ENCODE data around the gene HMGCS2.

HMGCS2 gene

DNA sequence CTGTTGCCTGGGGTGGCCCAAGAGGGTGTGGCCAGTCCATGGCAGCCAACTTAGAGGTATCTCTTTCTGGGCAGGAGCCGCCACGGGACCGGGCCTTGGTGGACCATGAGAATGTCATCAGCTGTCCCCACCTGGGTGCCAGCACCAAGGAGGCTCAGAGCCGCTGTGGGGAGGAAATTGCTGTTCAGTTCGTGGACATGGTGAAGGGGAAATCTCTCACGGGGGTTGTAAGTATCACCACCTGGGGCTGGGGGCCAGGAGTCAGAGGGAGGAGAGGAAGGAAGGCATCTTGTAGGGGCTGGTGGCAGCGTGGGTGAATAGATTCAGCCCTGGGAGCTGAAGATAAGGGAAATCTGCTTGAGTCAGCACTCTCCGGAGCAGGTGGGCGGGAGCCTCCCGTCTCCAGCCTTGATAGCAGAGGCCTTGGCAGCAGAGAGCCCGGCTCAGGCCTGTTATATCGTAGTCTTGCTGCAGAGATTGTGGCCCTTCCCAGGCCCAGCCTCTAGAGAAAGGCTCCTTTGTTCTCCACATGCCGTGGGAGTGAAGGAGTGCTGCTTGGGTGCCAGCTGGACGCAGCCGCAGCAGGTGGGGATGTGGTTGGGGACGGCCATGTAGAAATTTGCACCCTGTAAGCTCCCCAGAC lies 31.5 kb downstream of the HMGCS2 start:
- no peak overlapping the region for H3K4ac ChIP-seq (ENCODE audit: low read depth, low read length)
- no peak overlapping the region for H3K14ac ChIP-seq (ENCODE audit: low read length)
- DNase-seq: no peak
- no peaks in the 10 kb centered on the region for H3K79me1 ChIP-seq (ENCODE audit: low read length)
- no CpG with 5 or more reads among the region's 16 CpGs for WGBS (ENCODE audit: extremely low coverage, insufficient coverage, insufficient read length)
- no peak overlapping the region for H3K27ac ChIP-seq (ENCODE audit: low read depth, low read length)
- no peak overlapping the region for H3K23ac ChIP-seq (ENCODE audit: low read length)
- H3K79me2 ChIP-seq (ENCODE audit: control insufficient read depth, insufficient read depth, low read length, poor library complexity): no peaks in the 10 kb centered on the region
- H4K91ac ChIP-seq (ENCODE audit: low read depth, low read length): no peak overlapping the region
- H3K4me2 ChIP-seq (ENCODE audit: low read length): no peak overlapping the region
- H3K9me3 ChIP-seq (ENCODE audit: insufficient read depth, low read depth, low read length): no peaks in the 10 kb centered on the region
- H3K4me3 ChIP-seq (ENCODE audit: low read depth, low read length): no peak overlapping the region
- no peak overlapping the region for H4K12ac ChIP-seq (ENCODE audit: low read depth, low read length)
- H3K9ac ChIP-seq (ENCODE audit: low read length): no peak overlapping the region
- no peak overlapping the region for H2BK12ac ChIP-seq (ENCODE audit: low read length)
- peaks cover 4 to 8% of the 10 kb centered on the region in 2 experiments for H3K4me1 ChIP-seq (ENCODE audit: control insufficient read depth in 1 of 2, insufficient read depth in 2 of 2, low read length in 2 of 2)
- no peak overlapping the region for H2BK5ac ChIP-seq (ENCODE audit: low read depth, low read length, poor library complexity)
- H2AFZ ChIP-seq (ENCODE audit: insufficient read depth, low read length, poor library complexity): no peak overlapping the region
- H3K18ac ChIP-seq (ENCODE audit: low read length): no peak overlapping the region
- H4K8ac ChIP-seq (ENCODE audit: low read depth, low read length): no peak overlapping the region
- no peaks in the 10 kb centered on the region for H3K27me3 ChIP-seq (ENCODE audit: insufficient read depth, low read length)
- no peak overlapping the region for H2BK120ac ChIP-seq (ENCODE audit: insufficient read depth, low read length, poor library complexity)
- no peak overlapping the region for H2AK5ac ChIP-seq (ENCODE audit: low read length)
- H3K36me3 ChIP-seq (ENCODE audit: control insufficient read depth in 1 of 2, insufficient read depth in 2 of 2, low read length in 2 of 2): peaks cover 68 to 75% of the 10 kb centered on the region in 2 experiments

DNA sequence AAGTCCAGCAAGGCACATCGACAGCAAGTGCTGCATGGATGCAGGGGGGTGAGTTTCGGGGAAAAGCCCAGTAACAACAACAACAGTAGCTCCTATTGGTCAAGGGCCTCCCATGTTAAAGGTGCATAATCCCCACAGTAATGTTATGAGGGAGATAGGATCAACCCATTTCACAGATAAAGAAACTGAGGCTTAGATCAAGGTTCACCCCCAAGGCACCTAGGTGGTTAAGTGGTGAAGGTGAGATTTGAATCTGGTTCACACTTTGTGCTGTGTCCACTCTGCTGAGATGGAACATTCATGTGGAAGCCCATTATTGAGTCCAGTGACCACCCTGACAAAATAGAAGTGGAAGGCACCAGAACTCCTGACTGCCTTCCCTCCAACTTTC lies 32.1 kb downstream of the HMGCS2 start:
- Histone ChIP-seq H3K14ac (ENCODE audit: low read length) (no peak overlapping the region), H3K4me1 (ENCODE audit: control insufficient read depth in 1 of 2, insufficient read depth in 2 of 2, low read length in 2 of 2) (peaks cover 9 to 13% of the 10 kb centered on the region in 2 experiments), H2BK120ac (ENCODE audit: insufficient read depth, low read length, poor library complexity) (no peak overlapping the region), H3K79me2 (ENCODE audit: control insufficient read depth, insufficient read depth, low read length, poor library complexity) (no peaks in the 10 kb centered on the region), H3K4ac (ENCODE audit: low read depth, low read length) (no peak overlapping the region), H2AFZ (ENCODE audit: insufficient read depth, low read length, poor library complexity) (no peak overlapping the region), H3K79me1 (ENCODE audit: low read length) (no peaks in the 10 kb centered on the region), H4K8ac (ENCODE audit: low read depth, low read length) (no peak overlapping the region), H3K18ac (ENCODE audit: low read length) (no peak overlapping the region), H2BK12ac (ENCODE audit: low read length) (no peak overlapping the region), H3K9ac (ENCODE audit: low read length) (no peak overlapping the region), H3K27ac (ENCODE audit: low read depth, low read length) (no peak overlapping the region), H4K12ac (ENCODE audit: low read depth, low read length) (no peak overlapping the region), H3K23ac (ENCODE audit: low read length) (no peak overlapping the region), H3K9me3 (ENCODE audit: insufficient read depth, low read depth, low read length) (no peaks in the 10 kb centered on the region), H2AK5ac (ENCODE audit: low read length) (no peak overlapping the region), H3K4me3 (ENCODE audit: low read depth, low read length) (no peak overlapping the region), H4K91ac (ENCODE audit: low read depth, low read length) (no peak overlapping the region), H2BK5ac (ENCODE audit: low read depth, low read length, poor library complexity) (no peak overlapping the region), H3K27me3 (ENCODE audit: insufficient read depth, low read length) (no peaks in the 10 kb centered on the region), H3K4me2 (ENCODE audit: low read length) (no peak overlapping the region), H3K36me3 (ENCODE audit: control insufficient read depth in 1 of 2, insufficient read depth in 2 of 2, low read length in 2 of 2) (peaks cover 65 to 71% of the 10 kb centered on the region in 2 experiments)
- DNase-seq: no peak
- no CpG with 5 or more reads among the region's 2 CpGs for WGBS (ENCODE audit: extremely low coverage, insufficient coverage, insufficient read length)

DNA sequence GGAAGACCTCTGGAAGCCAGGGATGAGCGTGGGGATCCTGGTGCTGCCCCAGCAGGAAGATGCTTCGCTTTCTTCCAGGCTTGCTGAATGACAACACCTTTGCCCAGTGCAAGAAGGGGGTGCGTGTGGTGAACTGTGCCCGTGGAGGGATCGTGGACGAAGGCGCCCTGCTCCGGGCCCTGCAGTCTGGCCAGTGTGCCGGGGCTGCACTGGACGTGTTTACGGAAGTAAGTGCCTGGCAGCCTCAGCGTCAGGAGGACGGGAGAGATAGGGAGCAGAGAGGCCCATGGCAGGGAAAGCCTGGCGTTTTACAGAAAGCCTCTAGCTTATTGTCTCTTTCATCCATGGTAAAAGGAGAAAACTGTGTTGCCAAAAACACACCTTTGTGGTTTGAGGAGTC lies 33.5 kb downstream of the HMGCS2 start:
- Histone ChIP-seq H2AFZ (ENCODE audit: insufficient read depth, low read length, poor library complexity) (no peak overlapping the region), H2BK12ac (ENCODE audit: low read length) (no peak overlapping the region), H3K79me2 (ENCODE audit: control insufficient read depth, insufficient read depth, low read length, poor library complexity) (no peaks in the 10 kb centered on the region), H3K36me3 (ENCODE audit: control insufficient read depth in 1 of 2, insufficient read depth in 2 of 2, low read length in 2 of 2) (peaks cover 53 to 62% of the 10 kb centered on the region in 2 experiments), H3K9me3 (ENCODE audit: insufficient read depth, low read depth, low read length) (no peaks in the 10 kb centered on the region), H4K12ac (ENCODE audit: low read depth, low read length) (no peak overlapping the region), H4K91ac (ENCODE audit: low read depth, low read length) (no peak overlapping the region), H3K4ac (ENCODE audit: low read depth, low read length) (no peak overlapping the region), H3K23ac (ENCODE audit: low read length) (no peak overlapping the region), H3K27me3 (ENCODE audit: insufficient read depth, low read length) (no peaks in the 10 kb centered on the region), H3K9ac (ENCODE audit: low read length) (no peak overlapping the region), H2BK120ac (ENCODE audit: insufficient read depth, low read length, poor library complexity) (no peak overlapping the region), H3K27ac (ENCODE audit: low read depth, low read length) (no peak overlapping the region), H3K4me1 (ENCODE audit: control insufficient read depth in 1 of 2, insufficient read depth in 2 of 2, low read length in 2 of 2) (peaks cover 15 to 23% of the 10 kb centered on the region in 2 experiments), H3K79me1 (ENCODE audit: low read length) (no peaks in the 10 kb centered on the region), H2BK5ac (ENCODE audit: low read depth, low read length, poor library complexity) (no peak overlapping the region), H3K4me2 (ENCODE audit: low read length) (no peak overlapping the region), H3K14ac (ENCODE audit: low read length) (no peak overlapping the region), H3K4me3 (ENCODE audit: low read depth, low read length) (no peak overlapping the region), H3K18ac (ENCODE audit: low read length) (no peak overlapping the region), H4K8ac (ENCODE audit: low read depth, low read length) (no peak overlapping the region), H2AK5ac (ENCODE audit: low read length) (no peak overlapping the region)
- no peak for DNase-seq
- no CpG with 5 or more reads among the region's 14 CpGs for WGBS (ENCODE audit: extremely low coverage, insufficient coverage, insufficient read length)

DNA sequence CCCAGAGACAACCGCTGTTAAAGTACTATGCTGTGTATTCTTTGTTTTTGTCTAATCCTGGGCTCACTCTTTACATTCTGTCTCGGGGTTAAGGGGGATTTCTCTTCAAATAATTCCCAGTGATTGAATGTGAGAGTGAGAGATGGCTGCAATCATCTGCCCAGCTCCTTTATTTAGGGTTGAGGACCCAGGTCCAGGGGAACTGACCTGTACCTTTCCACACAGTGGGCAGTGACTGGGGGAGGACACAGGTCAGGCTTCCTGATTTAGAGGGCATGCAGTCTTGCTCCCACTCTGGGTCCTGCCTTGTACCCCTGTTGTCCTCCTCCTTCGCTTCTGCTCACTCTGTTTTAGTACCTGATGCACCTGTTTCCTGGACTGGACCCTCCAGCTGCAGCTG lies 35.0 kb downstream of the HMGCS2 start:
- no peaks in the 10 kb centered on the region for H3K79me2 ChIP-seq (ENCODE audit: control insufficient read depth, insufficient read depth, low read length, poor library complexity)
- no peak overlapping the region for H3K9ac ChIP-seq (ENCODE audit: low read length)
- no peak overlapping the region for H4K91ac ChIP-seq (ENCODE audit: low read depth, low read length)
- H3K4me3 ChIP-seq (ENCODE audit: low read depth, low read length): no peak overlapping the region
- no peak overlapping the region for H3K4ac ChIP-seq (ENCODE audit: low read depth, low read length)
- H2AK5ac ChIP-seq (ENCODE audit: low read length): no peak overlapping the region
- no peak overlapping the region for H2BK12ac ChIP-seq (ENCODE audit: low read length)
- no peak overlapping the region for H4K8ac ChIP-seq (ENCODE audit: low read depth, low read length)
- no peak overlapping the region for H4K12ac ChIP-seq (ENCODE audit: low read depth, low read length)
- peaks cover 51 to 65% of the 10 kb centered on the region in 2 experiments for H3K36me3 ChIP-seq (ENCODE audit: control insufficient read depth in 1 of 2, insufficient read depth in 2 of 2, low read length in 2 of 2)
- H3K14ac ChIP-seq (ENCODE audit: low read length): no peak overlapping the region
- H2BK5ac ChIP-seq (ENCODE audit: low read depth, low read length, poor library complexity): no peak overlapping the region
- no peaks in the 10 kb centered on the region for H3K79me1 ChIP-seq (ENCODE audit: low read length)
- H3K9me3 ChIP-seq (ENCODE audit: insufficient read depth, low read depth, low read length): no peaks in the 10 kb centered on the region
- no peak for DNase-seq
- no peak overlapping the region for H2AFZ ChIP-seq (ENCODE audit: insufficient read depth, low read length, poor library complexity)
- no peak overlapping the region for H3K18ac ChIP-seq (ENCODE audit: low read length)
- peaks cover 15 to 28% of the 10 kb centered on the region in 2 experiments for H3K4me1 ChIP-seq (ENCODE audit: control insufficient read depth in 1 of 2, insufficient read depth in 2 of 2, low read length in 2 of 2)
- no peaks in the 10 kb centered on the region for H3K27me3 ChIP-seq (ENCODE audit: insufficient read depth, low read length)
- no peak overlapping the region for H3K27ac ChIP-seq (ENCODE audit: low read depth, low read length)
- H3K4me2 ChIP-seq (ENCODE audit: low read length): no peak overlapping the region
- no peak overlapping the region for H3K23ac ChIP-seq (ENCODE audit: low read length)
- no CpG with 5 or more reads among the region's 3 CpGs for WGBS (ENCODE audit: extremely low coverage, insufficient coverage, insufficient read length)
- H2BK120ac ChIP-seq (ENCODE audit: insufficient read depth, low read length, poor library complexity): no peak overlapping the region

Measured in trophoblast cell (in vitro differentiated cells and primary cell).